ENCODE measurements around the gene SERINC4.

DNA sequence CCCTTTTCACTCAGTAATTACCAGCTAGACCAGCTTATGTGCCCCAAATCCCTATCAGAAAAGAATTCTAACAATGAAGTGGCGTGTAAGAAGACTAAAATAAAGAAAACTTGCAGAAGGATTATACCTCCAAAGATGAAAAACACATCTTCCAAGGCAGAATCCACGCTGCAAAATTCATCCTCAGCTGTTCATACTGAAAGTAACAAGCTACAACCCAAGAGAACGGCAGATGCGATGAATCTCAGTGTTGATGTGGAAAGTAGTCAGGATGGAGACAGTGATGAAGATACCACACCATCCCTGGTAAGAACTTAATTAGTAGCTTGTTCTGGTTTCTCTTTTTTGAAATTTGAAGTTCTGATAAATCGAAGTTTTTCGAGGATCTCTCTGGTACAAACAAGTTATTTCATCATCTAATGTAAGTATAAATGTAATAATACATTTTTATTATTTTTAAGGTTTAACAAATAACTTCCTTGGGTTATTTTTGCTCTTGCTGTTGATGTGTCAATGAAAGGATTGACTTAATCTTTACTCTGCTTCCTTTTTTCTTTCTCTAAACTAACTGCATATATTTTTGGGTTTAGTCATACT is 28.1 kb upstream of the SERINC4 start:
- TF ChIP-seq, protein P1, sequence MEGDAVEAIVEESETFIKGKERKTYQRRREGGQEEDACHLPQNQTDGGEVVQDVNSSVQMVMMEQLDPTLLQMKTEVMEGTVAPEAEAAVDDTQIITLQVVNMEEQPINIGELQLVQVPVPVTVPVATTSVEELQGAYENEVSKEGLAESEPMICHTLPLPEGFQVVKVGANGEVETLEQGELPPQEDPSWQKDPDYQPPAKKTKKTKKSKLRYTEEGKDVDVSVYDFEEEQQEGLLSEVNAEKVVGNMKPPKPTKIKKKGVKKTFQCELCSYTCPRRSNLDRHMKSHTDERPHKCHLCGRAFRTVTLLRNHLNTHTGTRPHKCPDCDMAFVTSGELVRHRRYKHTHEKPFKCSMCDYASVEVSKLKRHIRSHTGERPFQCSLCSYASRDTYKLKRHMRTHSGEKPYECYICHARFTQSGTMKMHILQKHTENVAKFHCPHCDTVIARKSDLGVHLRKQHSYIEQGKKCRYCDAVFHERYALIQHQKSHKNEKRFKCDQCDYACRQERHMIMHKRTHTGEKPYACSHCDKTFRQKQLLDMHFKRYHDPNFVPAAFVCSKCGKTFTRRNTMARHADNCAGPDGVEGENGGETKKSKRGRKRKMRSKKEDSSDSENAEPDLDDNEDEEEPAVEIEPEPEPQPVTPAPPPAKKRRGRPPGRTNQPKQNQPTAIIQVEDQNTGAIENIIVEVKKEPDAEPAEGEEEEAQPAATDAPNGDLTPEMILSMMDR (IDR thresholded peaks at IDR 0.05), result no peak
- TF ChIP-seq POLR2A (IDR thresholded peaks at IDR 0.05), result no peak

Measured in right lobe of liver (tissue), 4 donors.